Stimulated activated CD4-positive, alpha-beta T cell treated with anti-CD3 and anti-CD28 coated beads, Interleukin-1b, Interleukin-23, amount 100 ng/mL, for 24 hours (primary cell): ENCODE results near the gene ELF2.
"Not testable (repeated sequence)": the region's sequence is repeated elsewhere in the genome, so short reads cannot be mapped to it uniquely, and the experiment has no call there.

ENCODE experiments used
- DNase-seq, 4 experiments: peaks; one replicate each; pipeline ENCODE4 v3.0.0-alpha.2; 2020; ENCODE audit warnings: low read depth in 4 of 4, low spot score in 1 of 4

The ELF2 gene

DNA sequence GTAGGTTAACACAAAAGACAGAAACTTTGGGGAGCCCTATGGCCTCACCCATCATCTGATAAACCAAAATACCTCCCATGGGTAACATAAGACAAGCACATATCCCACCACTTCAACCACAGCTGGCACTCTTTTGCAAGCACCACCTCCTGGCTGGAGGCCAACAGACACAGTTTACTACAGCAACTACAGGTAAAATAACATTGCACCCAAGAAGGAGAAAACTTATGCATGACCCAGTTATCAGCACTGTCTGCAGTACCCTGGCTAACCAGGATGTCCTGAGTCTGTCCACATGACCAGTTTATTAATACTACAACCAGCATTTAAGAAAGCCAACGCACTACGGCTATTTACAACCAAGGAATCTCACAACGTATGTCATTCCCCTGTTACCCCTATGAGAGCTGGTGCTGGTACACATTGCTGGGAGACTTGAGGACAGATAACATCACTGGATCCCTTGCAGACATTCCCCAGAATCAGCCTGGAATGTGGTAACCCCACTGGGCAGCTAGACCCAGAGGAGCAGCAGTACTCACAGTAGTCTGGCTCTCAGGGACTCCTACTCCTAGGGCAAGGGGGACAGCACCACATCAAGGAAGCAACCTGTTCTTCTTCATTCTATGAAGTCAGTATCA lies 32.0 kb downstream of the ELF2 start:
- no peak for DNase-seq

DNA sequence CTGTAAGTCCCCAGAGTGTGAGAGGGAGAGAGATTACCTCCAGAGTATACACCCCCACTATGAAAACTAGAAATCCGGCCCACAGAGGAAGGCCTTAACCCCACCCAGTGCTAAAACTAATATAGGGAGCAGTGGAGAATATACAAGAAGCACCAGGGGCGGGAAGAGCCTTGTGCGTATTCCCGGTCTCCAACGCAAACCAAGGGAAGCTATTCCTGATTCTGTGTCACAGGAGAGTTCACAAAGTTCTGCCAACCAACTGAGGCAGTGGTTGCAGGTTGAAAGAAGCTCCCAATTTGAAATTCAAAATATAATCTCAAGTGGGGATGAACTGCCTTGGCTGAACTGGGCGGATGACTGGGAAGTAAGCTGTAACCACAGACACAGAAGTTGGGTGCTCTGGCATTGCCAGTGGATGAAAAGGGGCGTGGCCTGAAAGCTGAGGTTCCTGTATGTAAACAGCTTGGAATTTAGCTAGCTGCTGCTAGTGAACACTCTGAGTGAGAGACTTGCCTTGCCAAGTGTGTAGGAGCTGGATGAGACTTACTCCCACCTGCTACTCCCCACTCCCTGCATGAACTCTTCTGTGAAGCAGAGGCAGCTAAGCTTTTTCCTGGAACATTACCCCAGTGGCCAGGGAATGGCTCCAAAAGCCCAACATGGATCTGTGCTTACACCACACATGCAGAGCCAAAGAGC lies 32.7 kb downstream of the ELF2 start:
- DNase-seq, result no peak

DNA sequence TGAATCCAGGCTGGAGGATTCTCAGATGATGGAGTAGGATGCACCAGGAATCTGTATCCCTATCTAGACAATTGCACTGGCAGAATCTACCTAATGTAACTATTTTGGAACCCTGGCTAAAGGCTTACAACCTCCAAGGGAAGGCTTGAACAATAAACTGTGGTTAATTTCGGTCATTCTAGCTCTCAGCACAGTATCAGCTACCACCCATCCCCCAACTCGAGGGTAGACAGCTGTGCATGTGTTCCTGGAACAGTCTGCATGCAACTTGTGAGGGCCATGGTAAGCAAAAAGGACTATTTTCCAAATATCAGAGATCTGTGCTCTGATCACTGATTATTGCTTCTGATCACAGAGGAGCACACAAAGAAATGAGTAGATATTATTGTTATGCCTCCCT lies 34.0 kb downstream of the ELF2 start:
- no peak for DNase-seq

DNA sequence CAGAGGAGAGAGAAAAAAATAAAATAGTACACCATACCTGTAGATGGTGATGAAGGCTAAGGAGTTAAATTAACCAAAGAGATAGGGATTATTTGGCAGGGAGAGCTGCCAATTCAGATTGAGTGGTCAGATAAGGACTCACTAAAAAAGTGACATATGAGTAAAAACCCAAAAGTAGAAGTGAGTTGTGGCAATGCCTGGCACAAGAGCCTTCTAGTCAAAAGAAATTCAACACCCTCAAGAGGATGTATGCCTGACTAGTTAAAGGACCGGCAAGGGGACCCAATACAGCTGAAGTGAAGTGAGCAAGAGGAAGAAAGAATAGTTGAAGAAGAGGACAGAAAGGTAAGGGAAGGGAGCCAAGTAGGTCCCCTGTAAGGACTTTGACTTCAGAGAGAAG lies 34.9 kb downstream of the ELF2 start:
- no peak for DNase-seq

DNA sequence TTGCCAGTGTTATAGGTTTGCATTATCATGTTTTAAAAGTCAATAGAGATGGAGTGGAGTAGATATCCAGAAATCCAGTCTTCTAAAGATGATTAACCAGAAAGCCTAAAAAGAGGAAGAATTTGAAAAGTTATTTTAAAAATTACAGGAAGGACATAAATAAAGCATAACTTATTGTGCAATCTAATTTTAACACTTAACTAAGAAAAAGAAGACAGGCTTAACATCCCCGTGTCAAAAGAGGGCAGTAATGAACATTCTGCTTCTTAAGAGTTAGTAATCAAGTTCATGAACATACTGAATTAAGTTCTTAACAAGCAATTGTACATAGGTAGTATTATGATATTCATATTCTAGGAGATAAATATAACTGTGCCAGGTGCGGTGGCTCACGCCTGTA lies 39.3 kb downstream of the ELF2 start:
- no peak for DNase-seq

DNA sequence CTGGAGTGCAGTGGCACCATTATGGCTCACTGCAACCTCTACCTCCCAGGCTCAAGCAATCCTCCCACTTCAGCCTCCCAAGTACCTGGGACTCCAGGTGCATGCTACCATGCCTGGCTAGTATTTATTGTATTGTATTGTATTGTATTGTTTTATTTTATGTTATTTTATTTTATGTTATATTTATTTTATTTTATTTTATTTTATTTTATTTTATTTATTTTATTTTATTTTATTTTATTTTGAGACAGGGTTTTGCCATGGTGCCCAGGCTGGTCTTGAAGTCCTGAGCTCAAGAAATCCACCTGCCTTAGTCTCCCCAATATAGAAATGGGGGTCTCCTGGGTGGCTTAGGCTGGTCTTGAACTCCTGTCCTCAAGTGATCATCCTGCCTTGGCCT lies 42.6 kb downstream of the ELF2 start:
- DNase-seq, result no peak

DNA sequence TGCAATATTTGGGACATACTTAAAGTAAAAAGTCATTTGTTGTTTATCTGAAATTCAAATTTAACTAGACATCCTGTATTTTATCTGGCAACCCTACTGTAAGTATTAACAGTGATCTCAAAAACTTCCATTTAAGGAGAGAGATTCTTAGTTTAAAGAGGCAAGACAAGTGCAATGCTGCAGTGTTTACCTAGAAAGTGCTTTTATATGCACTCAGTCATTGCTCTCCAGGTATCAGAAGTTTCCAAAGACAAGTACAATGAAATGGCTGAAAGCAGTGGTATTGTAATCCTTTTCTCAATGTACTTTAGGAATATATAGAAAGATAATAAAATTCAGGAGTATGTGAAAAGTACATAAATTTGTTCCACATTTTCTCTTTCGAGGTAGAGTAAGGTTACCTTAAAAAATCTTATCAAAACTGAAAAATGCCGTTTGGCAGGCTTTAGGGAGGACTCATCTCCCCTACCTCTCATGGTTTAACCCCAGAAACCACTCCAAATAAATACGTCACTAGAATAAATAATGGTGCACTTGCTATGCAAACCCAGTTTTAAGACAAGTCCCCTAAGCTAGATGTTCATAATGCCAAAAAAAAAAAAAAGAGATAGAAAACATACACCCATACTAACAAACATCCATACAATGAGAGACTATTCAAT lies 45.7 kb downstream of the ELF2 start:
- DNase-seq, result no peak

DNA sequence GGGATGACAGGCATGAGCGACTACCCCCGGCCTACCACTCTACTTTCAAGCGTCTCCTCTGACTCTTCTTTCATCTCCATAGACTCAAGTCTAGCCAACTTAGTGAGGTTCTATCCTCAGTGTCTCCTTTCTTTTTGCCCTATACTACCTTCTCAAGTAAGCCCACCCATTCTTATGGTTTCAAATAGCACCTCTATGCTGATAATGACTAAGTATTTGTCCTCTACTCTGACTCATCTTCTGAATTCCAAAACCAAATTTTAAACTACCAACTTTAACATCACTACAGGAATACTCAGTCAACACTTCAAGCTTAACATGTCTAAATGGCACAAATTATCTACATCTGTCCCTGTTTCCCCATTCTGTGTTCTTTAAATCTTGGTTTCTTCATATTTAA lies 47.8 kb downstream of the ELF2 start:
- no peak for DNase-seq

DNA sequence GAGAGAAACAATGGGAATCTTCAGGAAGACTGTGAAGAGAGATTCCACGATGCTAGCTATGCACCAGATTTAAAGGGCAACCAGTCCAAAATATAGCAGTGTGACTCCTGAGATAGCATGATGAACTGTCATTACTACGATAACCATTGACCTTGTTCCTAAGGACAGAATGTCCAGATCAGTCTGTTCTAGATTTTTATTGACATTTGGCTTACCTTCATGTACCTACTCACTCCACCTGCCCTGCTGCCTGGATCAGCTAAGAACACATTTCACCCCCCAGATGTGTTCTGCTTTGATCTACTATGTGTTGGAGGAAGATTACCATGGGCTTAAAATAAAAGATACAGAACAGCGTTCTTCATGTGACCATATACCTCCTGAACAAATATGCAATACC lies 50.1 kb downstream of the ELF2 start:
- DNase-seq, result no peak

DNA sequence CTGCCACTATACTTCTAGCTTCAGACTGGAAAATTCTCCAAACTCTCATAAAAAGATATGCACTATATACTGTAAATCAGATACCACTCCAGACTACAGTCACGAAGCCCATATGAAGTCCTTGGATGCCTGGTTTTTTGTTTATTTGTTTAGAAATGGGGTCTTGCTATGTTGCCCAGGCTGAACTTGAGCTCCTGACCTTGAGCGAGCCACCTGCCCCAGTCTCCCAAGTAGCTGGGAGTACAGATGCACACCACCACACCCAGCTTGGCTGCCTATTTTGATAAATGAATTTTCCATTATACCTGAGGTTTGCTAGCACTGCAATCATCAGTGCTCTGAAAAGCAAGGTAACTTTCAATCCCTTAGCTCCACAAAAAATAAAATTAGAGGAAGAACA lies 53.1 kb downstream of the ELF2 start:
- DNase-seq, result no peak

DNA sequence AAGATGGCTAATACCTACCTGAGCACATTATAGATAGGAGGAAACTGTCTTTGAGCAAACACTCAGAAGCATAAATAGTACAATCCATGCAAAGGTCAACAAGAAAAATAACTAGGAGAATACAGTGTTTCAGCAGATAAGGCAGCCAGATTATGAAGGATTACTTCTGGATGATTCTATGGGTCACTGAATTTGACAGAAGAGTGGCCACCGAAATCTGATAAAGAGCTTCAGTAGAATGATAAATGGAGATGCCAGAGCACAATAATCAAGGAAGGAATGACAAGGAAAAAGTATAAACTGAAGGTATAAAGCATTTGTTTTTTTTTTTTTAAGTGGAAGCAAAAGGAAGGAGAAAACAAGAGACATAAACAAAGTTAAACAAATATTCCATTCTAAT lies 58.7 kb downstream of the ELF2 start:
- no peak for DNase-seq

DNA sequence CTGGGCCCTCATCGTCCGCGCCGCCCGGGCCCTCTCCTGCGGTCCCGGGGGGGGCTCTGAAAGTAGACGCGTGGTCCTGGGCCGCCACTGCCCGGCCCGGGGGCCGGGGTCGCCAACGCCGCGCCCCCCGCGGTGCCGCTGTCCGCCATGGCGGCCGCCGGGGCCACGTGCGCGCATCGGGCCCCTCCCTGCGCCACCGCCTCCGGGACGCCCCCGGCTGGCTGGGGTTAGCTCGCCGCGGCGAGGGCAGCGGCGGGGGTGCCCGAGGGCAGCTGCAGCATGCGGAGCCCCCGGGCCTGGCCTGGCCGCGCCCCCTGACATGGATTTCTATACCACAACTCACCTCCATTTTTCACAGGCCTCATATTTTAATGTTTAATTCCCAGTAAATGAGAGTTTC lies 61.8 kb downstream of the ELF2 start:
- DNase-seq, result no peak

DNA sequence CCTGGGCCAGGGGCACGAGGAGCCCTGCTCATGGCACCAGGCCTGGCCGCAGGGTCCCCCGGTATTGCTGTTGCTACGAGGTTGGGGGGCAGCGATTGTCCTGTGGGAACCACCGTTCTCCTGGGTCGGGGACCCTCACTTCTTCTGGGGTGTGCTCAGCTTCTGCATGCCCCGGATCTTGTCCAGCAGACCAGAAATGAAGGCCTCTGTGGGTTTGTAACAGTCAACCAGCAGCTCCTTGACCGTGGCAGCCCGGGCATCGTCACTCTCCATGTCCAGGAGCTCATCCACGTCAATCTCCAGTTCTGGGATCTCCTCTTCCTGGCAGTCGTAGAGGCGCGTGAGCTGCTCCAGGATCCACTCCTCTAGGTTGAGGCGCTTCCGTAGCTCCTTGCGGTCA lies 62.2 kb downstream of the ELF2 start:
- not testable (repeated sequence) for DNase-seq

DNA sequence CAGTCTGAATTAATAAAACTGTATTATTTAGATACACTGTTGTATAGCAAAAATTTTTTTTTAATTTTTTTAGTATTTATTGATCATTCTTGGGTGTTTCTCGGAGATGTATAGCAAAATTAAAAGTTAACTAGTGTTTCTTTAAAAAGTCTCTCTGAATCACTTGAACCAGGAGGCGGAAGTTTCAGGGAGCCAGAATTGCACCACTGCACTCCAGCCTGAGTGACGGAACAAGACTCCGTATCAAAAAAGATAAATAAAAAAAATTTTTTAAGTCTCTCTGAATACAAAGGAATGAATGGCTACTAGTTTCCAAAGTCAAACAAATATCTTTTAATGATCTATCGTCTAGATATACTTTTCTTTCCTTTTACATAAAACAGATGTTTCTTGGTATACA lies 64.4 kb downstream of the ELF2 start:
- DNase-seq, result no peak

DNA sequence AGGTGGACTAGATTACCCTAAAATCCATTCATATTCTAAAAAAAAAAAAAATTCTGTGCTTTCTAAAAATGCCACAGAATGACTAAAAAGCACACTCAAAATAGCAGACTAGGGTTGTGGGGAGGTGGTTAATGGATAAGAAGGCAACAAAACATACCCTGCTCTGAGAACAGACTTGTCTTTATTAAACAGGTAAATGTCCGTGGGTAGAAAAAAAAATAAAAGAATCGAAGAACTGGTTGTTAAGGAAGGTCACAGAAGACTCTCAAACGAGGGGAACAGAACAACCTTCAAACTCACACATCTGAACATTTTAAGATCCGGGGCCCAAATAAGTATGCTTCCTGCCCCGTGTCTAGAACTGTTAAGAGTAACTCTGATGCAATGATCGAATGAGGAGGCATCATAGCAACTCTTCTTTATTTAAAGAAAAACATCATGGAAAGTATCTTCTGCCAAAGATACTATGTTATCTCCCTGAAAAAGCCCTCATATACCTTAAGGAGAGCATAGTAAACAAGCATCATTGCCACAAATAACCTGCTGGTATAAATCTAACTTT lies 68.4 kb downstream of the ELF2 start:
- DNase-seq, result no peak

DNA sequence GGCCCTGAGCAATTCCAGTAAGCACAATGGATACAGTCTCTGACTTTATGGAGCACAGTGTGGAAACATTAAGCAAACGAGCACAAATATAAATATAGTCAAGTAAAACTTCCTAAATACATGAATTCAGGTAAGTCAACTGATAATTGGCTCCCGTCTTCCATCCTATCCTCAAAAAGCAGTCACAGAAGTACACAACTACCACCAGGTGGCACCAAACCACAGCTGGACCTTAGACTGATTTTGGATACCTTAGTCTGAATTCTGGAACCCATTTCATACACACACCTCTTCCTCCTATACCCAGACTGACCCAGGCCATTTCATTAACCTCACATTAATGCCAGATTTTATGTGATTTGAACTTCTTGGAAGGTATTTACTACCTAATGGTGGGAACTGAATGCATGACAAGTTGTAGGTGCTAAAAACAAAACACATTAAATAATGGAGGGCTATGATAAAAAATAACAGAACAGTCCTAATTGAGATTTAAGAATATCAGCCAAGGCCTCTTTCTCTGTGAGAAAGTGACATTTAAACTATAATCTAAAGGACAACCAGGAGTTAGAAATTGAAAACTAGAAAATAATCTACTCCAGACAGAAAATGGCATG lies 77.5 kb downstream of the ELF2 start:
- DNase-seq, result peak; percentile 39 to 62 (median 54)

DNA sequence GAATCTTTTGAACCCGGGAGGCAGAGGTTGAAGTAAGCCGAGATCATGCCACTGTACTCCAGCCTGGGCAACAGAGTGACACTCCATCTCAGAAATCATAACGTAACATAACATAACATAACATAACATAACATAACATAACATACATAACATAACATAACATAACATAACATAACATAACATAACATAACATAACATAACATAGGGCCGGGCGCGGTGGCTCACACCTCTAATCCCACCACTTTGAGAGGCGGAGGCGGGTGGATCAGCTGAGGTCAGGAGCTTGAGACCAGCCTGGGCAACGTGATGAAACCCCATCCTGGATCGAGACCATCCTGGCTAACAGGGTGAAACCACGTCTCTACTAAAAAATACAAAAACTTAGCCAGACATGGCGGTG lies 84.7 kb downstream of the ELF2 start:
- no peak for DNase-seq

DNA sequence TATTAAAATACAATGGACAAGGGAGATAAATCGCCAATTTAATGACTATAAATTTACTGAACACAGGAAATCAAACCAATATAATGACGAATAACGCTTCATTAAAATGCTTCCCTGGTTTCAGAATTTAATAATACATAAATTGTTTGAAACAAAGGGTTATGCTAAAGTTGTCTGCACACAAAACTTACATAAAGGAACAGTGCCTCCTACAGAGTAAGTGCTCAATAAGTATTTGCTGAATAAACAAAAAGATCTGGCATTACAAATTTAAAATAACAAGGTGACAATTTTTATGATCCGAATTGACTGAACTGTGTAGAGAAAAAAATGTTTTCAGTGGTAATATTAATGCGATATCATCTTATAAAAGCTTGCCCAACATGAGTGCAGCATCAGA lies 91.9 kb downstream of the ELF2 start:
- no peak for DNase-seq

DNA sequence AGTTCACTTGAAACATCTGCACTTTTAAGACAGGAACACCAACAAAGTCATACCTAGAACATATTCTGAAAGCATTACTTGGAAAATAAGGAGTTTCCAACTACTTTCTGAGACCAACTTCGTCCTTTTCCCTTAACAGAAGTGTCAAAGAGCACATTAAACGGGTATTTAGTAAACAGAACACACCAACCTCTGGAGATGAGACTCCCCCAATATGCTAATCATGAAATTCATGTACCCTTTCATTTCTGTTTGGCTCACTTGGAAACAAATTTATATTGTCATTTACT lies 92.3 kb downstream of the ELF2 start:
- no peak for DNase-seq

DNA sequence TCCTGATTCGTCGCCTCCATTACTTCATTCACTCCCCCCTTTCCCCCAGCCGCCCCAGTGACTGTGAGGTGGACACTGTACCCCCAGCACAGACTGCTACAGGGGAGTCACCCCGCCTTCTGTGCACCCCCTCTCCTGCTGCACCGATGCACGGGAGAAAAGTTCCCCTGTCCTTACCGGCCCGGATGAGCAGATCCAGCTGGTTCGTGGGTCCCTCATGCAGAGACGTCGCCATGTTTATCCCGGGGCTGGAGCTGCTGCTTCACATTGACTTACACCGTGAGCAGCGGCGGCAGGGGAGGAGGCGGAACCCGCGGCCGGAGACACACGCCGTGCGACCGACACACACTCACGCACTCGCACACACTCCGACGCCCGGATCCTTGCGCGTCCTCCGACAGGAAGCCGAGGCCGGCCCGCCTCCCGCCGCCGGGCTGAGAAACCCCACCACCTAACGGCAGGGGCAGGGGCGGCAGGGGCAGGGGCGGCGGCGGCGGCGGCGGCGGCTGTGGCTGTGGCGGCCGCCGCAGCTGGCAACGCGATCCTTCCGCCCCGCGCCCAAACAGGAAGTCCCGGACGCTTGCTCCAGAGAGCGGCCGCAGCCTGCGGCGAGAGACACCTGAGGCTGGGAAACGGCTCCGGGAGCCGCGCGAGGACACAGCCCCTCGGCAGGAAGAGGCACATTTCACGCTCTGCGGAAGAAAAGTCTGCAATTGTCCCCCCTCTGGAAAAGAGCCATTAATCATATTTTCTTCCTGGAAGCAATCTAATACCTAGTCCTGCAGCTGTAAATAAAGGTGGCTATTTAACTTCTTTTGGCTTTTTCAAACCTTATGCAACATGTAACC lies 92.8 kb downstream of the ELF2 start:
- peak; percentile 62 to 84 (median 74) for DNase-seq

DNA sequence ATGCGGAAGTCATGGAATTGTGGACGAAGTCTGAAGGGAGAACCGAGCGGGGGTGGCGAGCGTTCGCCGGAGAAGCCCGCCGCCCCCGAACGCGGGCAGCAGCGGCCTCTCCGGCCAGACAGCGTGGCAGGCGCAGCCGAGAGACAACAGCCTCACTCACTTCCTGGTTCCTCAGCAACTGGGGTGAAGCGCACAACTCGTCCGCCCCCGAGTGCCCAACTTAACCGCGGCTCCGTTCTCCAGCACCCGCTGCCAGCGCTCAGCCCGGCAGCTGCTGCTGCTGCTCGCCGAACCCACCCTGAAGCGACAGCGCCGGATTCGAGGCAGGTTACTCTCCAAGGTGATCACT lies 93.4 kb downstream of the ELF2 start:
- peak in 3 of 4 experiments; percentile 19 to 45 (median 37) for DNase-seq
